WTC11 (cell line): Measurements from ENCODE around the gene LSR. TPM values are rescaled to one million over a fixed set of nuclear protein-coding genes. Genes with fewer than 3 reads are reported as not detected.

ENCODE experiments used
- ATAC-seq: fragments of 200-7000 bp; cut with Tn5 transposase; 2 replicates; pipeline ENCODE4 v1.10.0; 2021; ENCODE audit warnings: mild to moderate bottlenecking, moderate library complexity
- CTCF ChIA-PET: fragments of 300-600 bp; sonication (Branson Sonifier 250); formaldehyde crosslinking; loops from one replicate; lab custom pipeline; 2021; ENCODE audit warnings: antibody characterized with exemption; lab: Charles Lee
- POLR2A ChIA-PET: fragments of 350-600 bp; sonication (Branson Sonifier 250); formaldehyde crosslinking; loops from one replicate; lab custom pipeline; 2021; ENCODE audit warnings: antibody characterized with exemption; lab: Charles Lee
- DNase-seq: peaks from one replicate; pipeline ENCODE4 v3.0.0; 2021; ENCODE audit warnings: low spot score
- H3K27ac Mint-ChIP-seq: 2 replicates; pipeline ENCODE4 v1.8.0; 2021; ENCODE audit warnings: mixed read lengths
- H3K27me3 Mint-ChIP-seq: 2 replicates; pipeline ENCODE4 v1.8.0; 2021; ENCODE audit warnings: low read depth, mild to moderate bottlenecking, moderate library complexity, mixed read lengths
- H3K36me3 Mint-ChIP-seq: 2 replicates; pipeline ENCODE4 v1.8.0; 2021; ENCODE audit warnings: mixed read lengths
- H3K4me1 Mint-ChIP-seq: 2 replicates; pipeline ENCODE4 v1.8.0; 2022; ENCODE audit warnings: mixed read lengths
- H3K4me3 Mint-ChIP-seq: 2 replicates; pipeline ENCODE4 v1.8.0; 2021; ENCODE audit warnings: mild to moderate bottlenecking, moderate library complexity, mixed read lengths
- H3K9me3 Mint-ChIP-seq: 2 replicates; pipeline ENCODE4 v1.8.0; 2021; ENCODE audit warnings: mixed read lengths
- FOXJ3 ChIP-seq: sonication (generic); formaldehyde crosslinking; IDR thresholded peaks from 2 replicates; pipeline ENCODE4 v1.9.0; 2021; ENCODE audit warnings: missing genetic modification reagents, mild to moderate bottlenecking, borderline replicate concordance
- FOXP1 ChIP-seq: sonication (generic); formaldehyde crosslinking; IDR thresholded peaks from 2 replicates; pipeline ENCODE4 v1.8.0; 2022; ENCODE audit warnings: missing genetic modification reagents, mild to moderate bottlenecking, moderate library complexity, borderline replicate concordance
- HMGA2 ChIP-seq: fragments of 250-450 bp; sonication (Bioruptor Pico); IDR thresholded peaks from 2 replicates; pipeline ENCODE4 v1.4.0; 2021; ENCODE audit warnings: mild to moderate bottlenecking, moderate library complexity
- NFATC4 ChIP-seq: fragments of 250-450 bp; sonication (Bioruptor Pico); IDR thresholded peaks from 2 replicates; pipeline ENCODE4 v1.9.0; 2021; ENCODE audit warnings: mild to moderate bottlenecking
- RELA ChIP-seq: sonication (generic); formaldehyde crosslinking; IDR thresholded peaks from 2 replicates; pipeline ENCODE4 v1.8.1; 2022; ENCODE audit warnings: missing genetic modification reagents, mild to moderate bottlenecking, borderline replicate concordance
- RORB ChIP-seq: fragments of 250-450 bp; sonication (Bioruptor Pico); IDR thresholded peaks from 2 replicates; pipeline ENCODE4 v1.9.0; 2021; ENCODE audit warnings: mild to moderate bottlenecking
- ZBTB21 ChIP-seq: sonication (generic); formaldehyde crosslinking; IDR thresholded peaks from 2 replicates; pipeline ENCODE4 v1.8.1; 2023; ENCODE audit warnings: mild to moderate bottlenecking, missing genetic modification reagents, borderline replicate concordance
- ZNF317 ChIP-seq: sonication (generic); formaldehyde crosslinking; IDR thresholded peaks from 2 replicates; pipeline ENCODE4 v1.8.1; 2023; ENCODE audit warnings: low read depth, mild to moderate bottlenecking, moderate library complexity, missing genetic modification reagents, borderline replicate concordance
- ZNF423 ChIP-seq: fragments of 250-450 bp; sonication (Bioruptor Pico); IDR thresholded peaks from 2 replicates; pipeline ENCODE4 v2.1.2; 2022; ENCODE audit warnings: mild to moderate bottlenecking, moderate library complexity
- total RNA-seq: library from RNA; stranded (reverse); gene quantifications from 3 replicates; pipeline ENCODE4 v1.2.3, GENCODE V29; 2021
- TF ChIP-seq, protein P1 (sequence below): fragments of 250-450 bp; sonication (Bioruptor Pico); IDR thresholded peaks from 2 replicates; pipeline ENCODE4 v1.9.0; 2021; ENCODE audit warnings: mild to moderate bottlenecking
- TF ChIP-seq, protein P2 (sequence below): sonication (generic); formaldehyde crosslinking; conservative IDR thresholded peaks from 2 replicates; pipeline ENCODE4 v1.8.1; 2023; ENCODE audit warnings: mild to moderate bottlenecking, low read depth, missing genetic modification reagents, moderate library complexity
- TF ChIP-seq, protein P3 (sequence below): fragments of 250-450 bp; sonication (Bioruptor Pico); IDR thresholded peaks from 2 replicates; pipeline ENCODE4 v2.1.2; 2022; ENCODE audit warnings: mild to moderate bottlenecking, moderate library complexity
- TF ChIP-seq, protein P4 (sequence below): sonication (generic); formaldehyde crosslinking; IDR thresholded peaks from 2 replicates; pipeline ENCODE4 v1.8.1; 2023; ENCODE audit warnings: mild to moderate bottlenecking, missing genetic modification reagents, borderline replicate concordance
- TF ChIP-seq, protein P5 (sequence below): sonication (generic); formaldehyde crosslinking; IDR thresholded peaks from 2 replicates; pipeline ENCODE4 v1.8.0; 2022; ENCODE audit warnings: mild to moderate bottlenecking, missing genetic modification reagents
- TF ChIP-seq, protein P6 (sequence below): sonication (generic); formaldehyde crosslinking; IDR thresholded peaks from 2 replicates; pipeline ENCODE4 v1.8.1; 2022; ENCODE audit warnings: mild to moderate bottlenecking, missing genetic modification reagents, moderate library complexity, borderline replicate concordance

Gene LSR
- total RNA-seq, 1 experiment from 2014 or later, result 130 TPM

DNA sequence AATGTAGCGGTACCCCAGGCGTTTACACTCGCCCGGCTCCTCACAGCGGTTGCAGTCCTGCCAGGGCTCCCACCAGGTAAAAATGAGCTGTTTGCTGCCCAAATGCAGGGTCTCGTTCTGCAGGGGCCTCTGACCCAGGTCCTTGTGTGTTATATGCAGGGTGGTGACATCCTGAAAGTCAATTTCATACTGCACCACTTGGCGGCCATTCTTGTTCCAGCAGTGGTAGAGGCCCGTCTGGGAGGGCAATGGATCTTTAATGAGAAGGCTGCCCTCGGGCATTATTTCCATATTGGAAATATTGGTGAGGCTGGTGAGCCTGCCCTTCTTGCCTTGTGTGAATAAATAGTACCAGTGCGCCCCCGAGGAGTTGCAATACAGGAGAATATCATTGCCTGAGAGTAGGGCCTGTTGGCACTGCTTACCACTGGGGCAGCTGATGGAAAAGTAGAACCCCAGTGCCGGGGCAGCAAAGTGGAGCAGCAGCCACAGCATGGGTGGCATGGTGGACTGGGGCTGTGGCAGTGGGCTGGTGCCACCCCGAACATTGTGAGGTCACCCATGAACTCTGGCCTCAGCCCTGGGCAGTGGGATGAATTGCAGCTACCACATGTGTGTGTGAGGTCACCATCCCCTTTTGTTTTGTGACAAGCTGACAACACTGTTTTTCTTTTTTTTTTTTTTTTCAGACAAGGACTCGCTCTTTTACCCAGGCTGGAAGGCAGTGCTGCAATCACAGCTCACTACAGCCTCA lies 20.4 kb upstream of the LSR start, which contains the start of gene FAM187B:
Gene FAM187B (minus strand): TSS at position 563 of the 754 bp plus-strand sequence. CDS start 59 bp downstream, at position 504.
- H3K27ac Mint-ChIP-seq, result no peak within 1 kb of the TSS
- no peaks in the 10 kb centered on the region for H3K36me3 Mint-ChIP-seq
- H3K9me3 Mint-ChIP-seq, result no peaks in the 10 kb centered on the region
- ChIA-PET CTCF (interaction anchor here (0.6 to 1.4 kb wide), 8 partner anchors 25 to 927 kb away, joined by 3 to 7 read pairs (median 3); no protein-coding TSS in a partner anchor), POLR2A (interaction anchor here (0.7 kb wide), 1 partner anchor 12 kb away, joined by 8 read pairs; no protein-coding TSS in a partner anchor)
- no peak for DNase-seq
- ATAC-seq, result no peak
- H3K27me3 Mint-ChIP-seq, result no peaks in the 10 kb centered on the region
- peaks cover 15% of the 10 kb centered on the region for H3K4me1 Mint-ChIP-seq
- no peak within 1 kb of the TSS for H3K4me3 Mint-ChIP-seq
- TF ChIP-seq RELA (CRISPR knock-in tag) (no peak), FOXJ3 (CRISPR knock-in tag) (no peak), HMGA2 (CRISPR knock-in tag) (no peak), NFATC4 (CRISPR knock-in tag) (no peak), FOXP1 (no peak), ZNF423 (CRISPR knock-in tag) (no peak), ZNF317 (CRISPR knock-in tag) (no peak), RORB (CRISPR knock-in tag) (no peak), ZBTB21 (no peak)
- TF ChIP-seq, protein P1, sequence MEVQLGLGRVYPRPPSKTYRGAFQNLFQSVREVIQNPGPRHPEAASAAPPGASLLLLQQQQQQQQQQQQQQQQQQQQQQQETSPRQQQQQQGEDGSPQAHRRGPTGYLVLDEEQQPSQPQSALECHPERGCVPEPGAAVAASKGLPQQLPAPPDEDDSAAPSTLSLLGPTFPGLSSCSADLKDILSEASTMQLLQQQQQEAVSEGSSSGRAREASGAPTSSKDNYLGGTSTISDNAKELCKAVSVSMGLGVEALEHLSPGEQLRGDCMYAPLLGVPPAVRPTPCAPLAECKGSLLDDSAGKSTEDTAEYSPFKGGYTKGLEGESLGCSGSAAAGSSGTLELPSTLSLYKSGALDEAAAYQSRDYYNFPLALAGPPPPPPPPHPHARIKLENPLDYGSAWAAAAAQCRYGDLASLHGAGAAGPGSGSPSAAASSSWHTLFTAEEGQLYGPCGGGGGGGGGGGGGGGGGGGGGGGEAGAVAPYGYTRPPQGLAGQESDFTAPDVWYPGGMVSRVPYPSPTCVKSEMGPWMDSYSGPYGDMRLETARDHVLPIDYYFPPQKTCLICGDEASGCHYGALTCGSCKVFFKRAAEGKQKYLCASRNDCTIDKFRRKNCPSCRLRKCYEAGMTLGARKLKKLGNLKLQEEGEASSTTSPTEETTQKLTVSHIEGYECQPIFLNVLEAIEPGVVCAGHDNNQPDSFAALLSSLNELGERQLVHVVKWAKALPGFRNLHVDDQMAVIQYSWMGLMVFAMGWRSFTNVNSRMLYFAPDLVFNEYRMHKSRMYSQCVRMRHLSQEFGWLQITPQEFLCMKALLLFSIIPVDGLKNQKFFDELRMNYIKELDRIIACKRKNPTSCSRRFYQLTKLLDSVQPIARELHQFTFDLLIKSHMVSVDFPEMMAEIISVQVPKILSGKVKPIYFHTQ, result no peak
- TF ChIP-seq, protein P2, sequence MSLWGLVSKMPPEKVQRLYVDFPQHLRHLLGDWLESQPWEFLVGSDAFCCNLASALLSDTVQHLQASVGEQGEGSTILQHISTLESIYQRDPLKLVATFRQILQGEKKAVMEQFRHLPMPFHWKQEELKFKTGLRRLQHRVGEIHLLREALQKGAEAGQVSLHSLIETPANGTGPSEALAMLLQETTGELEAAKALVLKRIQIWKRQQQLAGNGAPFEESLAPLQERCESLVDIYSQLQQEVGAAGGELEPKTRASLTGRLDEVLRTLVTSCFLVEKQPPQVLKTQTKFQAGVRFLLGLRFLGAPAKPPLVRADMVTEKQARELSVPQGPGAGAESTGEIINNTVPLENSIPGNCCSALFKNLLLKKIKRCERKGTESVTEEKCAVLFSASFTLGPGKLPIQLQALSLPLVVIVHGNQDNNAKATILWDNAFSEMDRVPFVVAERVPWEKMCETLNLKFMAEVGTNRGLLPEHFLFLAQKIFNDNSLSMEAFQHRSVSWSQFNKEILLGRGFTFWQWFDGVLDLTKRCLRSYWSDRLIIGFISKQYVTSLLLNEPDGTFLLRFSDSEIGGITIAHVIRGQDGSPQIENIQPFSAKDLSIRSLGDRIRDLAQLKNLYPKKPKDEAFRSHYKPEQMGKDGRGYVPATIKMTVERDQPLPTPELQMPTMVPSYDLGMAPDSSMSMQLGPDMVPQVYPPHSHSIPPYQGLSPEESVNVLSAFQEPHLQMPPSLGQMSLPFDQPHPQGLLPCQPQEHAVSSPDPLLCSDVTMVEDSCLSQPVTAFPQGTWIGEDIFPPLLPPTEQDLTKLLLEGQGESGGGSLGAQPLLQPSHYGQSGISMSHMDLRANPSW, result no peak
- TF ChIP-seq, protein P3, sequence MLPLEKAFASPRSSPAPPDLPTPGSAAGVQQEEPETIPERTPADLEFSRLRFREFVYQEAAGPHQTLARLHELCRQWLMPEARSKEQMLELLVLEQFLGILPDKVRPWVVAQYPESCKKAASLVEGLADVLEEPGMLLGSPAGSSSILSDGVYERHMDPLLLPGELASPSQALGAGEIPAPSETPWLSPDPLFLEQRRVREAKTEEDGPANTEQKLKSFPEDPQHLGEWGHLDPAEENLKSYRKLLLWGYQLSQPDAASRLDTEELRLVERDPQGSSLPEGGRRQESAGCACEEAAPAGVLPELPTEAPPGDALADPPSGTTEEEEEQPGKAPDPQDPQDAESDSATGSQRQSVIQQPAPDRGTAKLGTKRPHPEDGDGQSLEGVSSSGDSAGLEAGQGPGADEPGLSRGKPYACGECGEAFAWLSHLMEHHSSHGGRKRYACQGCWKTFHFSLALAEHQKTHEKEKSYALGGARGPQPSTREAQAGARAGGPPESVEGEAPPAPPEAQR (CRISPR knock-in tag), result no peak
- TF ChIP-seq, protein P4, sequence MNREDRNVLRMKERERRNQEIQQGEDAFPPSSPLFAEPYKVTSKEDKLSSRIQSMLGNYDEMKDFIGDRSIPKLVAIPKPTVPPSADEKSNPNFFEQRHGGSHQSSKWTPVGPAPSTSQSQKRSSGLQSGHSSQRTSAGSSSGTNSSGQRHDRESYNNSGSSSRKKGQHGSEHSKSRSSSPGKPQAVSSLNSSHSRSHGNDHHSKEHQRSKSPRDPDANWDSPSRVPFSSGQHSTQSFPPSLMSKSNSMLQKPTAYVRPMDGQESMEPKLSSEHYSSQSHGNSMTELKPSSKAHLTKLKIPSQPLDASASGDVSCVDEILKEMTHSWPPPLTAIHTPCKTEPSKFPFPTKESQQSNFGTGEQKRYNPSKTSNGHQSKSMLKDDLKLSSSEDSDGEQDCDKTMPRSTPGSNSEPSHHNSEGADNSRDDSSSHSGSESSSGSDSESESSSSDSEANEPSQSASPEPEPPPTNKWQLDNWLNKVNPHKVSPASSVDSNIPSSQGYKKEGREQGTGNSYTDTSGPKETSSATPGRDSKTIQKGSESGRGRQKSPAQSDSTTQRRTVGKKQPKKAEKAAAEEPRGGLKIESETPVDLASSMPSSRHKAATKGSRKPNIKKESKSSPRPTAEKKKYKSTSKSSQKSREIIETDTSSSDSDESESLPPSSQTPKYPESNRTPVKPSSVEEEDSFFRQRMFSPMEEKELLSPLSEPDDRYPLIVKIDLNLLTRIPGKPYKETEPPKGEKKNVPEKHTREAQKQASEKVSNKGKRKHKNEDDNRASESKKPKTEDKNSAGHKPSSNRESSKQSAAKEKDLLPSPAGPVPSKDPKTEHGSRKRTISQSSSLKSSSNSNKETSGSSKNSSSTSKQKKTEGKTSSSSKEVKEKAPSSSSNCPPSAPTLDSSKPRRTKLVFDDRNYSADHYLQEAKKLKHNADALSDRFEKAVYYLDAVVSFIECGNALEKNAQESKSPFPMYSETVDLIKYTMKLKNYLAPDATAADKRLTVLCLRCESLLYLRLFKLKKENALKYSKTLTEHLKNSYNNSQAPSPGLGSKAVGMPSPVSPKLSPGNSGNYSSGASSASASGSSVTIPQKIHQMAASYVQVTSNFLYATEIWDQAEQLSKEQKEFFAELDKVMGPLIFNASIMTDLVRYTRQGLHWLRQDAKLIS, result no peak
- TF ChIP-seq, protein P5, sequence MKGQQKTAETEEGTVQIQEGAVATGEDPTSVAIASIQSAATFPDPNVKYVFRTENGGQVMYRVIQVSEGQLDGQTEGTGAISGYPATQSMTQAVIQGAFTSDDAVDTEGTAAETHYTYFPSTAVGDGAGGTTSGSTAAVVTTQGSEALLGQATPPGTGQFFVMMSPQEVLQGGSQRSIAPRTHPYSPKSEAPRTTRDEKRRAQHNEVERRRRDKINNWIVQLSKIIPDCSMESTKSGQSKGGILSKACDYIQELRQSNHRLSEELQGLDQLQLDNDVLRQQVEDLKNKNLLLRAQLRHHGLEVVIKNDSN (CRISPR knock-in tag), result no peak
- TF ChIP-seq, protein P6, sequence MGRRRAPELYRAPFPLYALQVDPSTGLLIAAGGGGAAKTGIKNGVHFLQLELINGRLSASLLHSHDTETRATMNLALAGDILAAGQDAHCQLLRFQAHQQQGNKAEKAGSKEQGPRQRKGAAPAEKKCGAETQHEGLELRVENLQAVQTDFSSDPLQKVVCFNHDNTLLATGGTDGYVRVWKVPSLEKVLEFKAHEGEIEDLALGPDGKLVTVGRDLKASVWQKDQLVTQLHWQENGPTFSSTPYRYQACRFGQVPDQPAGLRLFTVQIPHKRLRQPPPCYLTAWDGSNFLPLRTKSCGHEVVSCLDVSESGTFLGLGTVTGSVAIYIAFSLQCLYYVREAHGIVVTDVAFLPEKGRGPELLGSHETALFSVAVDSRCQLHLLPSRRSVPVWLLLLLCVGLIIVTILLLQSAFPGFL (CRISPR knock-in tag), result no peak
